ENCODE results near the gene TRAF2. TPM values are rescaled to one million over a fixed set of nuclear protein-coding genes. Genes with fewer than 3 reads are reported as not detected.

The TRAF2 gene
- total and polyA plus RNA-seq, 2 donors, result 12.8 to 18.8 TPM

- WGBS, result 94% methylated on average over 44 of the region's 44 CpGs
- H3K9me3 ChIP-seq (ENCODE audit: control insufficient read depth in 2 of 2, insufficient read depth in 1 of 2, low read length in 1 of 2), result no peaks in the 10 kb centered on the region
- peaks cover 5 to 30% of the 10 kb centered on the region in 2 donors for H3K4me1 ChIP-seq (ENCODE audit: control insufficient read depth in 2 of 2, insufficient read depth in 2 of 2, low read length in 2 of 2)
- H3K4me3 ChIP-seq (ENCODE audit: low read length in 2 of 2), result no peak overlapping the region
- no peak overlapping the region for H3K27ac ChIP-seq (ENCODE audit: low read depth in 1 of 2, low read length in 1 of 2)
- no peak for DNase-seq (ENCODE audit: low read depth in 6 of 9, low spot score in 9 of 9)
- no peaks in the 10 kb centered on the region for H3K27me3 ChIP-seq (ENCODE audit: control insufficient read depth in 2 of 2, insufficient read depth in 1 of 2, low read length in 1 of 2)
- no peaks in the 10 kb centered on the region for H3K36me3 ChIP-seq (ENCODE audit: control insufficient read depth in 2 of 2, insufficient read depth in 2 of 2, low read length in 1 of 2)
Observed at GRCh38 chr9:136952876-136953770, 66.8 kb downstream of the TRAF2 start.

DNA sequence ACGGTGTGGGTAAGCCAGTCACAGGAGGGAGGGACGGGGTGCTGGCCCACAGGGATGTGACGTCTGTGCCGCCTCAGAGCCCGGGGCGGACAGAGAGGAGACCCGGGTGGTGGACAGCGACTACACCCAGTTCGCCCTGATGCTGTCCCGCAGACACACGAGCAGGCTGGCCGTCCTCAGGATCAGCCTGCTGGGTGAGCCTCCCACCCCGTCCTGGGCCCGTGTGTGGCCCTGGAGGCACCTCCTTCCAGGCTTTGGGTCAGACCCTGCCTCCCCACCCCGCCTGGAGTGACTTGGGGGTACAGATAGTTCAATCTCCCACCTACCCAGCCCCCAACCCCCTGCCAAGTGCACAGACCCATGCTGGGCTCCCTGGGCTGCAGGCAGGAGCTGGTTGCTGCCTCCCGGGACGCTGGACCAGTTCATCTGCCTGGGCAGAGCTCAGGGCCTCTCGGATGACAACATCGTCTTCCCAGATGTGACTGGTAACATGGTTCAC lies 67.5 kb downstream of the TRAF2 start:
- 90% methylated on average over 19 of the region's 19 CpGs for WGBS
- H3K4me3 ChIP-seq (ENCODE audit: low read length in 2 of 2), result no peak overlapping the region
- no peak for DNase-seq (ENCODE audit: low read depth in 6 of 9, low spot score in 9 of 9)

DNA sequence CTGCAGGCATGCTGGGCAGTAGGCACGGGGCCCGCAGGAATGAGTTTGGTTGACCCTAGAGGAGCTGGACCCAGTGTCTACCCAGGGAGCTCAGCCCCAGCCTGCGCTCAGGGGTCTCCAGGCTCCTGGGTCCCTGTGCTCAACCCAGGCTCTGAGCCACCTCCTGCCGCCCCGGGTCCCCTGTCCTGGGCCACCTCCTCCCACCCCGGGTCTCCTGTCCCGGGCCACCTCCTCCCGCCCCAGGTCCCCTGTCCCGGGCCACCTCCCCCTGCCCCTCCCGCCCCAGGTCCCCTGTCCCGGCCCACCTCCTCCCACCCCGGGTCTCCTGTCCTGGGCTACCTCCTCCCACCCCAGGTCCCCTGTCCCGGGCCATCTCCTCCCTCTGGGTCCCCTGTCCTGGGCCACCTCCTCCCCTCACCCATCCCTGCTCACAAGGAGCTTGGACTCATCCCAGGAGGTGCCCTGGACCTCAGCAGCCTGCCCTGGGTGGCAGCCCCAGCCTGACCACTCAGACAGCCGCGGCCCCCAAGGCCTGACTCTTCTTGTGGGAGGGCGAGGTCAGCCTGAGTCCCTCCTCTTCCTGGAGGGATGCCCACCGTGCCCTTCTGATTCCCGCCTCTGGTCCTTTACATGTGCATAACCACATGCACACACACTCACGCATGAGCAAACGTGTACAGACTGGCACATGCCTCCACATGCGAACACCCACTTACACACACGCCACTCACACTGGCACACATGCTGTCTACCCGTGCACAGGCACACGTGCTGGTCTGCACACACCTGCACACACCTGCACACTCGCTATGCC lies 68.2 kb downstream of the TRAF2 start:
- Histone ChIP-seq H3K27me3 (ENCODE audit: control insufficient read depth in 2 of 2, insufficient read depth in 1 of 2, low read length in 1 of 2) (no peaks in the 10 kb centered on the region), H3K36me3 (ENCODE audit: control insufficient read depth in 2 of 2, insufficient read depth in 2 of 2, low read length in 1 of 2) (no peaks in the 10 kb centered on the region), H3K4me1 (ENCODE audit: control insufficient read depth in 2 of 2, insufficient read depth in 2 of 2, low read length in 2 of 2) (peaks cover 13 to 32% of the 10 kb centered on the region in 2 donors), H3K4me3 (ENCODE audit: low read length in 2 of 2) (no peak overlapping the region), H3K9me3 (ENCODE audit: control insufficient read depth in 2 of 2, insufficient read depth in 1 of 2, low read length in 1 of 2) (peaks cover 0 to 3% of the 10 kb centered on the region in 2 donors), H3K27ac (ENCODE audit: low read depth in 1 of 2, low read length in 1 of 2) (no peak overlapping the region)
- no peak for DNase-seq (ENCODE audit: low read depth in 6 of 9, low spot score in 9 of 9)
- WGBS, result 95% methylated on average over 25 of the region's 25 CpGs

More for the DNA sequence above, 67.5 kb downstream of the TRAF2 start:
- no peaks in the 10 kb centered on the region for H3K36me3 ChIP-seq (ENCODE audit: control insufficient read depth in 2 of 2, insufficient read depth in 2 of 2, low read length in 1 of 2)
- H3K9me3 ChIP-seq (ENCODE audit: control insufficient read depth in 2 of 2, insufficient read depth in 1 of 2, low read length in 1 of 2), result peaks cover 0 to 2% of the 10 kb centered on the region in 2 donors
- peaks cover 8 to 32% of the 10 kb centered on the region in 2 donors for H3K4me1 ChIP-seq (ENCODE audit: control insufficient read depth in 2 of 2, insufficient read depth in 2 of 2, low read length in 2 of 2)
- H3K27ac ChIP-seq (ENCODE audit: low read depth in 1 of 2, low read length in 1 of 2), result no peak overlapping the region
- H3K27me3 ChIP-seq (ENCODE audit: control insufficient read depth in 2 of 2, insufficient read depth in 1 of 2, low read length in 1 of 2), result no peaks in the 10 kb centered on the region

GRCh38 chr9:136955202-136955942 lies 69.1 kb downstream of the TRAF2 start:
- Histone ChIP-seq H3K27me3 (ENCODE audit: control insufficient read depth in 2 of 2, insufficient read depth in 1 of 2, low read length in 1 of 2) (no peaks in the 10 kb centered on the region), H3K27ac (ENCODE audit: low read depth in 1 of 2, low read length in 1 of 2) (no peak overlapping the region), H3K4me1 (ENCODE audit: control insufficient read depth in 2 of 2, insufficient read depth in 2 of 2, low read length in 2 of 2) (peaks cover 21 to 37% of the 10 kb centered on the region in 2 donors), H3K9me3 (ENCODE audit: control insufficient read depth in 2 of 2, insufficient read depth in 1 of 2, low read length in 1 of 2) (peaks cover 0 to 3% of the 10 kb centered on the region in 2 donors), H3K4me3 (ENCODE audit: low read length in 2 of 2) (no peak overlapping the region), H3K36me3 (ENCODE audit: control insufficient read depth in 2 of 2, insufficient read depth in 2 of 2, low read length in 1 of 2) (no peaks in the 10 kb centered on the region)
- DNase-seq (ENCODE audit: low read depth in 6 of 9, low spot score in 9 of 9), result no peak
- 90% methylated on average over 14 of the region's 14 CpGs for WGBS

DNA sequence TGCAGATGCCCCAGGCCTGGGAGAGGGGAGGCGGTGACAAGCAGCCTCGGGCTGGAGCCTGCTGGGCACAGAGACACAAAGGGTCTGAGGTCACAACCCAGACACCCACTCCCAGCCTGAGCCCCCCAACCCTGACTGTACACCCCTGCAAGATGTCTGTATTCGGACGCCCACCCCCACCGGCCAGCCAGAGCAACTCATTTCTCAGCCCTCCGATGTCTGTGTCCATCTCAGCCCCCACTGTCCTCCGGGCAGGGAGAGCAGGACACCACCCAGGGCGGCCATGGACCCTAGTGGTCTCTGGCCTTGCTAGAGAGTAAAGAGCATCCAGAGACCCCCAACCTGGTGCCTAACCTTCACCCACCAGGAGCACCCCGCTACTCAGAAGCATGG lies 69.6 kb downstream of the TRAF2 start:
- Histone ChIP-seq H3K4me3 (ENCODE audit: low read length in 2 of 2) (no peak overlapping the region), H3K27me3 (ENCODE audit: control insufficient read depth in 2 of 2, insufficient read depth in 1 of 2, low read length in 1 of 2) (no peaks in the 10 kb centered on the region), H3K27ac (ENCODE audit: low read depth in 1 of 2, low read length in 1 of 2) (no peak overlapping the region), H3K9me3 (ENCODE audit: control insufficient read depth in 2 of 2, insufficient read depth in 1 of 2, low read length in 1 of 2) (peaks cover 0 to 6% of the 10 kb centered on the region in 2 donors), H3K36me3 (ENCODE audit: control insufficient read depth in 2 of 2, insufficient read depth in 2 of 2, low read length in 1 of 2) (no peaks in the 10 kb centered on the region), H3K4me1 (ENCODE audit: control insufficient read depth in 2 of 2, insufficient read depth in 2 of 2, low read length in 2 of 2) (peaks cover 21 to 37% of the 10 kb centered on the region in 2 donors)
- DNase-seq (ENCODE audit: low read depth in 6 of 9, low spot score in 9 of 9), result no peak
- 99% methylated on average over 9 of the region's 9 CpGs for WGBS

DNA sequence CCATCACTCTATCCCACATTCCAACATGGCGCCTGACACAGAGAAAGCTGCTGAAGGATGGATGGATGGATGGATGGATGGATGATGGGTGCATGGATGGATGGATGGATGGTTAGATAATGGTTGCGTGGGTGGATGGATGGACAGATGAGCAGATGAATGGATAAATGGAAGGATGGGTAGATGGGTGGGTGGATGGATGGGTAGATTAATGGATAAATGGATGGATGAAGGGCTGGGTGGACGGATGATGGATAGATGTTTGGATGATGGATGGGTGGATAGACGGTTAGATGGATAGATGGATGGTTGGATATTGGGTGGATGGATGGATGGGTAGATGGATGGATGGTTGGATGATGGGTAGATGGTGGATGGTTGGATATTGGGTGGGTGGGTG lies 70.3 kb downstream of the TRAF2 start:
- 97% methylated on average over 4 of the region's 4 CpGs for WGBS
- DNase-seq (ENCODE audit: low read depth in 6 of 9, low spot score in 9 of 9), result no peak
- Histone ChIP-seq H3K4me3 (ENCODE audit: low read length in 2 of 2) (no peak overlapping the region), H3K27me3 (ENCODE audit: control insufficient read depth in 2 of 2, insufficient read depth in 1 of 2, low read length in 1 of 2) (no peaks in the 10 kb centered on the region), H3K4me1 (ENCODE audit: control insufficient read depth in 2 of 2, insufficient read depth in 2 of 2, low read length in 2 of 2) (peaks cover 25 to 38% of the 10 kb centered on the region in 2 donors), H3K36me3 (ENCODE audit: control insufficient read depth in 2 of 2, insufficient read depth in 2 of 2, low read length in 1 of 2) (no peaks in the 10 kb centered on the region), H3K9me3 (ENCODE audit: control insufficient read depth in 2 of 2, insufficient read depth in 1 of 2, low read length in 1 of 2) (peaks cover 0 to 7% of the 10 kb centered on the region in 2 donors), H3K27ac (ENCODE audit: low read depth in 1 of 2, low read length in 1 of 2) (no peak overlapping the region)

DNA sequence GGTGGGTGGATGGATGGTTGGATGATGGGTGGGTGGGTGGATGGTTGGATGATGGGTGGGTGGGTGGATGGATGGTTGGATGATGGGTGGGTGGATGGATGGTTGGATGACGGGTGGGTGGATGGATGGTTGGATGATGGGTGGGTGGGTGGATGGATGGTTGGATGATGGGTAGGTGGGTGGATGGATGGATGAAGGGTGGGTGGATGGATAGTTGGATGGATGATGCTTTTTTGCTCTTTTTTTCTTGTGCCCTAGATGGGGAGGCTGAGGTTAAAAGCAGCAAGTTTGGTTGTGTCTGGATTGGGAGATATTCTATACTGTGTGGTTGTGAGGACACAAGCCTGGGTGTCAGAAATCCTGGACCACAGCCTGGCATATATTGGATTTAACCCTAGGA lies 71.1 kb downstream of the TRAF2 start:
- Histone ChIP-seq H3K36me3 (ENCODE audit: control insufficient read depth in 2 of 2, insufficient read depth in 2 of 2, low read length in 1 of 2) (no peaks in the 10 kb centered on the region), H3K9me3 (ENCODE audit: control insufficient read depth in 2 of 2, insufficient read depth in 1 of 2, low read length in 1 of 2) (peaks cover 0 to 7% of the 10 kb centered on the region in 2 donors), H3K27ac (ENCODE audit: low read depth in 1 of 2, low read length in 1 of 2) (no peak overlapping the region), H3K4me1 (ENCODE audit: control insufficient read depth in 2 of 2, insufficient read depth in 2 of 2, low read length in 2 of 2) (peaks cover 25 to 40% of the 10 kb centered on the region in 2 donors), H3K27me3 (ENCODE audit: control insufficient read depth in 2 of 2, insufficient read depth in 1 of 2, low read length in 1 of 2) (no peaks in the 10 kb centered on the region), H3K4me3 (ENCODE audit: low read length in 2 of 2) (no peak overlapping the region)
- 94% methylated on average over 1 of the region's 1 CpG for WGBS
- DNase-seq (ENCODE audit: low read depth in 6 of 9, low spot score in 9 of 9), result no peak

- 96% methylated on average over 6 of the region's 6 CpGs for WGBS
- Histone ChIP-seq H3K36me3 (ENCODE audit: control insufficient read depth in 2 of 2, insufficient read depth in 2 of 2, low read length in 1 of 2) (no peaks in the 10 kb centered on the region), H3K9me3 (ENCODE audit: control insufficient read depth in 2 of 2, insufficient read depth in 1 of 2, low read length in 1 of 2) (peaks cover 0 to 7% of the 10 kb centered on the region in 2 donors), H3K27ac (ENCODE audit: low read depth in 1 of 2, low read length in 1 of 2) (no peak overlapping the region), H3K4me3 (ENCODE audit: low read length in 2 of 2) (no peak overlapping the region), H3K27me3 (ENCODE audit: control insufficient read depth in 2 of 2, insufficient read depth in 1 of 2, low read length in 1 of 2) (no peaks in the 10 kb centered on the region), H3K4me1 (ENCODE audit: control insufficient read depth in 2 of 2, insufficient read depth in 2 of 2, low read length in 2 of 2) (peaks cover 27 to 45% of the 10 kb centered on the region in 2 donors)
- DNase-seq (ENCODE audit: low read depth in 6 of 9, low spot score in 9 of 9), result no peak
Observed at GRCh38 chr9:136957901-136958300, 71.6 kb downstream of the TRAF2 start.

All from thymus (tissue), 11 donors.